GM15510 (cell line): Measurements from ENCODE around the gene TMX1.

Experiments
- POLR2A ChIP-seq: IDR thresholded peaks from 3 replicates; pipeline ENCODE4 v1.6.1; 2011; ENCODE audit warnings: borderline replicate concordance; ENCODE audit not compliant: insufficient read length; ENCODE audit errors: extremely low read depth

The TMX1 gene

GRCh38 chr14:51262868-51263267, 22.8 kb downstream of the TMX1 start:
- no peak for TF ChIP-seq POLR2A

DNA sequence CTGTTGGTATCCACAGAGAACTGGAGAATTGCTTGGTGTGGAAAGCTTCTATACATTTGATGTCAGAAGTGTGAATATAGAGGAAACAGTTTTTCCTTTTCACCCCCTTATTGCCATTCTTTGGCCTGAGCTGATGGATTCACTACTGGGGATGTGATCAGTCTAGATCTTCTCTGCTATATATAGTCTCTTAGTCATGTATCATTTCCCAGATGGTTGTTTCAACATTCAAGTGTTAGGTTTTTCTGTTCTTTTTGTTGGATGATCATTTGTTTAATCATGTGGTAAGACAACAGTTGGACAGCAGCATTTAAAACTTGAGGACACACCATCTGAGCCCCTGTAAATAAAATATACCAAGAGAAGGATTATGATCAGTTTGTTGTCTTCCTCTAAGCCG, 29.6 kb downstream of the TMX1 start:
- TF ChIP-seq POLR2A: no peak

DNA sequence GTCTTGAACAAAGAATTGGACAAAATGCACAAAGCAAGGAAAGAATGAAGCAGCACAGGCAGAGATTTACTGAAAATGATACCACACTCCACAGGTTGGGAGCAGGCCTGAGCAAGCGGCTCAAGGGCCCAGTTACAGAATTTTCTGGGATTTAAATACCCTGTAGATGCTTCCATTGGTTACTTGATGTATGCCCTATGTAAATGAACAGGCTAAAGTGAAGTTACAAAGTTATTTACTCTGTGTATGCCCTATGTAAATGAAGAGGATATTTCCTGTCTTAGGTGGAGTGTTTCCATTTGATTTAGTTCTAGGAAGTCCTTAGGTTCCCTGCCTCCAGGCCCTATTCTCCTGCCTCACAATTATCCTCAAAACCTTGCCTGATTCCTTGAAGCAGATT, 36.6 kb downstream of the TMX1 start:
- no peak for TF ChIP-seq POLR2A

DNA sequence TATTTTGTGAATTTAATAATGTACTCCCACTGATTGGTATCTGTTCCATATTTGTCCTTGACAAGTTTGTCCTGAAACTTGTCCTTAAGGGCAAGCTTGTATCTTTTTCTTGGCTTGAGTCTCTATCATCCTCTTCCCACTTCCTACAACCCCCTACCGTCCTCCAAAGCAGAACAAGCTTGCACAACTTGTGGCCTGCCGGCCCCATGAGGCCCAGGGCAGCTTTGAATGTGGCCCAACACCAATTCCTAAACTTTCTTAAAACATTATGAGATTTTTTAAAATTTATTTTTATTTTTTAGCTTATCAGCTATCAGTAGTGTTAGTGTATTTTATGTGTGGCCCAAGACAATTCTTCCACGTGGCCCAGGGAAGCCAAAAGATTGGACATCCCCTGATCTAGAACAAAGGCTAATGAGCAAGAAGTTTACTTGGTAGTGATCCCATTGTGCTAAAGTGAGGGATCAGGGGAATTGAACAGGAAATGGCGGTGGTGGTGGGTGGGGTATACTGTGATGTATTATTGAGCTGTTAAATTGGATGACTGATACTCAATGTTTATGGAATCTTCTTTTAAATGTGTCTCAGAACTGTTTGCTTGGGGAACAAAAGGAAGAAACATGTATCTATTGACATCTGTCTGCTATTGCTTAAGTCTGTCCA, 37.8 kb downstream of the TMX1 start:
- no peak for TF ChIP-seq POLR2A

GRCh38 chr14:51282517-51282916, 42.5 kb downstream of the TMX1 start:
- no peak for TF ChIP-seq POLR2A

DNA sequence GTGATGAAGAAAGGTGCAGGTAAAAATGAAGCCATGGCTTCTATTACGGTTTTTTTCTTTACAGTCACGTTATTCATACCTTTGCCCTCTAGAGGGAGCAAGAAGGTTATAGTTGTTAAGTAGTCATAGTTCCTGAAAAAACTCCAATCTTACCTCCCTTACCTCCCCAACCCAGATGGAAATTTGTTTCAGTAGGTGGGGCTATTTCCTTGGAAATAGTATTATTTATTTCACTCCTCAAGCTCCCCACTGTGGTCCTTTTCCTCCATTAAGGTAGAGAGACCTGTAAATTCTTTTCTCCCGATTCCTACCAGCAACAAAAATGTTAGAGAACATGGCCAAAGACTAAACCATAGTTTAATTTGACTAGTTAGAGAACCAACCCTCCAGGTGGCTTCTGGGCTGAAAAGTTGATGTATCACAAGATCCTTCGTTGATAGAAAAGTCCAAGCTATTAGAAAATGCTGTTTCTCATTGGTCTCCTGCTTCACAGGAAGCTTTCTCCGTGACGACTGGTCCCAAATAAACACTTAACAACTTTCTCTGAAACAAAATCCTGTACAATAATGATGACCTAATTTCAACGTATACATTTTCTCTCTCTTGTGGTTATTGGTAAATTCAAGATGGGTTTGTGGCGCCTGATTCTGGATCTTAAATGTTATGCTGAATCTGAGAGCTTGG, 43.5 kb downstream of the TMX1 start:
- no peak for TF ChIP-seq POLR2A

GRCh38 chr14:51284241-51284640, 44.2 kb downstream of the TMX1 start:
- TF ChIP-seq POLR2A: no peak

GRCh38 chr14:51285120-51285519, 45.1 kb downstream of the TMX1 start:
- TF ChIP-seq POLR2A: no peak

- TF ChIP-seq POLR2A: no peak
These were observed 49.1 kb downstream of the TMX1 start for GRCh38 chr14:51289169-51289568.

DNA sequence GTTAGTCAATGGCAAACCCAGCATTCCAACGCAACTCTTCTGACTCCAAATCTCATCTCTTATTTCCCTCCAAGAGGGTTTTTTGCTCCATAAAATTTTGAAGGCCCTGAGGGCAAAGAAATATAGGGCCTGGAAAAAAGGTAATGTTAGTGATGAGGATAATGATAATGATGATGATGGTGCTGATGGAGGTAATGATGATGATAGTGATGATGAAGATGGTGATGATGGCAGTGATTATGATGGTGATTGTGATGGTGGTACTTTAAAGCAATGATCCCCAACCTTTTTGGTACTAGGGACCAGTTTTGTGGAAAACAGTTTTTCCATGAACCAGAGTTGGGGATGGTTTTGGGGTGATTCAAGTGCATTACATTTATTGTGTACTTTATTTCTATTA, 50.1 kb downstream of the TMX1 start:
- no peak for TF ChIP-seq POLR2A

- no peak for TF ChIP-seq POLR2A
These were observed 51.0 kb downstream of the TMX1 start for GRCh38 chr14:51291016-51291415.

GRCh38 chr14:51293149-51293911, 53.3 kb downstream of the TMX1 start:
- no peak for TF ChIP-seq POLR2A

DNA sequence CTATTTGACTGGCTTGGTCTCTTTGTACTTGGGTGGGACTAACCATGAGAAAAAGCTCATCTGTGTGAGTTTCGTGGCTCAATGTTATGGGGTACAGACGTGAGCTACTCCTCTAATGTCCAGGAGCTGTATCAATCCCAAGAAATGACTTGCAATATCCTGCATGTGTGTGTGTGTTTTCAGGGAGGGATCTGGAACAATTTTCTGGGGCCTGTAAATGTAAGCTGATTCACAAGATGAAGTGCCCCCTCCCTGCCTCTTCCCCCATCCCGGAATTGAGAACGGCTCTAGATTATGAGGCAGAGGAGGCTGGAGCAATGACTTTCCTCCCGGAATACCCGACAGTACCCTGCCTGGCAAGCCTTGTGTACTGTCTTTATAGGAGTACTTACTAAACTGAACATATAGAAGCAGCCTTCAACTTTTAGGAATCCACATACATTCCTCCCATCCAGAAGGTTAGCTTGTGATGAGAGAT, 53.9 kb downstream of the TMX1 start:
- no peak for TF ChIP-seq POLR2A

DNA sequence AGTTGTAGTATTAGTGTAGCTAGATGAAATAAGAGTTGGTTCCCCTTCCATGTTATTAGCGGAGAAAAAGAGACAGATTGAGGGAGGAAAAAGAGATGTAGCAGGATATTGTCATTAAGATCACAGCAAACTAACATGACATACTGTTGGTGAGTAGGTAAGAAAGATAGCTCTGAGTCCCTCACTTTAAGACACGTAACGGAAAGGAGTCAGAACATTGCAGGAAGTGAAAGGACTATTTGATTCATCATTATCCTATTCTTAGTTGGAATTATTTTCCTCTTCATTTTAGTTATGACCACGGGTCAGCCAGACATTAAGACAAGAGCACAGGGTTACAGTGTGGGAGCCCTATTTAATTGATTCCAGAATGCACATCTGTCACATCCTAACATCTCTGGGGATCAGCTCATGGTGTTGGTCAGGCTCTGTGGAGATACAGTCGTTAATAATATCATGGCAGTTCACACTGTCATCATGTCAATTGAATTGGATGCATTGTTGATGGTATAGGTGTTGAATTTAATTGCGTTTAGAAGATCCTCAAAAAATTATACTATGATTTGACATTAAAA, 55.0 kb downstream of the TMX1 start:
- TF ChIP-seq POLR2A: no peak

- no peak for TF ChIP-seq POLR2A
These were observed 55.7 kb downstream of the TMX1 start for GRCh38 chr14:51295646-51296263.
